H1 (cell line): ENCODE data around the gene PCDH9. TPM values are rescaled to one million over a fixed set of nuclear protein-coding genes. Genes with fewer than 3 reads are reported as not detected.

ENCODE experiments used
- JUN ChIP-seq: IDR thresholded peaks from 2 replicates; pipeline ENCODE4 v1.6.1; 2011; ENCODE audit warnings: low read depth, mild to moderate bottlenecking, improper control_type of control experiment, low read length
- KDM1A ChIP-seq: fragments of 200-600, 300-600 bp; sonication (generic); IDR thresholded peaks from 2 replicates; pipeline ENCODE4 v1.7.1; 2016; ENCODE audit warnings: mild to moderate bottlenecking, low read length, borderline replicate concordance
- RXRA ChIP-seq: IDR thresholded peaks from 2 replicates; pipeline ENCODE4 v1.6.1; 2011; ENCODE audit warnings: low read depth, mild to moderate bottlenecking, low read length, moderate library complexity; ENCODE audit not compliant: insufficient read depth
- SIRT6 ChIP-seq: IDR thresholded peaks from one replicate; pipeline ENCODE4 v1.7.1; 2012; ENCODE audit warnings: low read length, inconsistent platforms
- polyA plus RNA-seq, 7 experiments: library from polyadenylated mRNA; depleted of rRNA in 3 of 7; stranded (reverse) in 5 of 7; unstranded in 2 of 7; fragments of >200 nt in 5 of 7; fragments of 200-250 nt in 2 of 7; gene quantifications; 1 replicate in 5 of 7; 2 replicates in 1 of 7; 4 replicates in 1 of 7; pipeline versions ENCODE4 v1.2.1 to v1.2.3, GENCODE V29; 2011 to 2013; ENCODE audit warnings: missing spikeins in 2 of 7, mixed read lengths in 2 of 7
- total RNA-seq: library from RNA; stranded (reverse); fragmentation: NEBNext Ultra II Directional; extraction: Animal tissue kit (Norgen Biotek cat#: 25700); gene quantifications from 2 replicates; pipeline ENCODE4 v1.2.1, GENCODE V29; 2021

The PCDH9 gene
- total and polyA plus RNA-seq, 2 of the 8 experiments (the other 6 are each of a cell fraction or from before 2014, with no cell fraction given) = 0.12 to 0.60 TPM

GRCh38 chr13:66943530-66943929, 286.6 kb downstream of the PCDH9 start (continued):
- no peak for TF ChIP-seq JUN
- no peak for TF ChIP-seq RXRA
- TF ChIP-seq KDM1A = no peak
- no peak for TF ChIP-seq SIRT6
